IPS-18c (cell line): ENCODE data around the gene MAN1A1.
"Not testable (repeated sequence)": the region's sequence is repeated elsewhere in the genome, so short reads cannot be mapped to it uniquely, and the experiment has no call there.

ENCODE experiments used
- H3K4me3 ChIP-seq: 2 replicates; pipeline ENCODE4 v1.7.0; 2013; ENCODE audit warnings: low read depth, mild to moderate bottlenecking, low read length, moderate library complexity; ENCODE audit not compliant: insufficient read depth
- H3K9me3 ChIP-seq: one replicate; pipeline ENCODE4 v1.6.1; 2013; ENCODE audit warnings: mild to moderate bottlenecking, low read length, moderate library complexity; ENCODE audit not compliant: control insufficient read depth, insufficient read depth

Gene MAN1A1

GRCh38 chr6:119163006-119163405, 186.6 kb downstream of the MAN1A1 start:
- Histone ChIP-seq H3K9me3 (no peaks in the 10 kb centered on the region), H3K4me3 (no peak overlapping the region)

GRCh38 chr6:119162134-119162775, 187.3 kb downstream of the MAN1A1 start:
- H3K9me3 ChIP-seq, result no peaks in the 10 kb centered on the region
- no peak overlapping the region for H3K4me3 ChIP-seq

GRCh38 chr6:119161438-119161837, 188.1 kb downstream of the MAN1A1 start:
- H3K4me3 ChIP-seq, result no peak overlapping the region

GRCh38 chr6:119160911-119161310, 188.7 kb downstream of the MAN1A1 start:
- Histone ChIP-seq H3K4me3 (no peak overlapping the region), H3K9me3 (no peaks in the 10 kb centered on the region)

More at GRCh38 chr6:119161438-119161837, 188.1 kb downstream of the MAN1A1 start:
- no peaks in the 10 kb centered on the region for H3K9me3 ChIP-seq

GRCh38 chr6:119158057-119158848, 191.3 kb downstream of the MAN1A1 start:
- Histone ChIP-seq H3K4me3 (no peak overlapping the region), H3K9me3 (no peaks in the 10 kb centered on the region)

- Histone ChIP-seq H3K4me3 (no peak overlapping the region), H3K9me3 (no peaks in the 10 kb centered on the region)
Measured at GRCh38 chr6:119157506-119157815, 192.1 kb downstream of the MAN1A1 start.

GRCh38 chr6:119156757-119157505, 192.6 kb downstream of the MAN1A1 start:
- H3K4me3 ChIP-seq, result no peak overlapping the region
- H3K9me3 ChIP-seq, result no peaks in the 10 kb centered on the region

- not testable (repeated sequence) for H3K4me3 ChIP-seq, H3K9me3 ChIP-seq
Measured at GRCh38 chr6:119156082-119156481, 193.5 kb downstream of the MAN1A1 start.

GRCh38 chr6:119152187-119152586, 197.4 kb downstream of the MAN1A1 start:
- no peak overlapping the region for H3K4me3 ChIP-seq
- no peaks in the 10 kb centered on the region for H3K9me3 ChIP-seq

- H3K9me3 ChIP-seq, result no peaks in the 10 kb centered on the region
- no peak overlapping the region for H3K4me3 ChIP-seq
Measured at GRCh38 chr6:119148825-119149525, 200.6 kb downstream of the MAN1A1 start.

GRCh38 chr6:119148098-119148824, 201.3 kb downstream of the MAN1A1 start:
- H3K9me3 ChIP-seq, result no peaks in the 10 kb centered on the region
- H3K4me3 ChIP-seq, result no peak overlapping the region

GRCh38 chr6:119147101-119148053, 202.2 kb downstream of the MAN1A1 start:
- H3K4me3 ChIP-seq, result no peak overlapping the region
- no peaks in the 10 kb centered on the region for H3K9me3 ChIP-seq

GRCh38 chr6:119145111-119145510, 204.4 kb downstream of the MAN1A1 start:
- H3K4me3 ChIP-seq, result no peak overlapping the region
- no peaks in the 10 kb centered on the region for H3K9me3 ChIP-seq

- H3K9me3 ChIP-seq, result no peaks in the 10 kb centered on the region
- H3K4me3 ChIP-seq, result no peak overlapping the region
Measured at GRCh38 chr6:119142637-119143036, 206.9 kb downstream of the MAN1A1 start.

GRCh38 chr6:119142041-119142440, 207.5 kb downstream of the MAN1A1 start:
- Histone ChIP-seq H3K9me3 (no peaks in the 10 kb centered on the region), H3K4me3 (no peak overlapping the region)
